Mucosa of stomach (tissue), 1 donor: Measurements from ENCODE around the gene ACACB.

ENCODE experiments used
- H3K27me3 ChIP-seq: one replicate; pipeline ENCODE4 v1.7.0; 2013; ENCODE audit warnings: mild to moderate bottlenecking, low read length; ENCODE audit not compliant: control insufficient read depth, insufficient read depth
- H3K36me3 ChIP-seq: one replicate; pipeline ENCODE4 v1.7.0; 2013; ENCODE audit warnings: low read length; ENCODE audit not compliant: control insufficient read depth, insufficient read depth
- H3K4me1 ChIP-seq: one replicate; pipeline ENCODE4 v1.7.0; 2013; ENCODE audit warnings: mild to moderate bottlenecking, low read length; ENCODE audit not compliant: control insufficient read depth, insufficient read depth
- H3K4me3 ChIP-seq: one replicate; pipeline ENCODE4 v1.7.0; 2013; ENCODE audit warnings: low read length
- H3K9ac ChIP-seq: one replicate; pipeline ENCODE4 v1.7.0; 2013; ENCODE audit warnings: mild to moderate bottlenecking, low read length, moderate library complexity
- H3K9me3 ChIP-seq: one replicate; pipeline ENCODE4 v1.7.0; 2013; ENCODE audit warnings: mild to moderate bottlenecking, low read length, moderate library complexity; ENCODE audit not compliant: control insufficient read depth
- donor health status: Pancreatic carcinoma.

Gene ACACB

GRCh38 chr12:109253913-109254544 lies 137.6 kb downstream of the ACACB start:
- no peak overlapping the region for H3K9ac ChIP-seq
- no peak overlapping the region for H3K4me3 ChIP-seq
- H3K27me3 ChIP-seq: no peaks in the 10 kb centered on the region
- no peaks in the 10 kb centered on the region for H3K9me3 ChIP-seq
- no peaks in the 10 kb centered on the region for H3K36me3 ChIP-seq
- no peaks in the 10 kb centered on the region for H3K4me1 ChIP-seq

GRCh38 chr12:109255377-109255776 lies 139.0 kb downstream of the ACACB start:
- H3K9me3 ChIP-seq: no peaks in the 10 kb centered on the region
- H3K27me3 ChIP-seq: no peaks in the 10 kb centered on the region
- no peaks in the 10 kb centered on the region for H3K36me3 ChIP-seq
- H3K4me1 ChIP-seq: no peaks in the 10 kb centered on the region
- no peak overlapping the region for H3K4me3 ChIP-seq
- no peak overlapping the region for H3K9ac ChIP-seq

DNA sequence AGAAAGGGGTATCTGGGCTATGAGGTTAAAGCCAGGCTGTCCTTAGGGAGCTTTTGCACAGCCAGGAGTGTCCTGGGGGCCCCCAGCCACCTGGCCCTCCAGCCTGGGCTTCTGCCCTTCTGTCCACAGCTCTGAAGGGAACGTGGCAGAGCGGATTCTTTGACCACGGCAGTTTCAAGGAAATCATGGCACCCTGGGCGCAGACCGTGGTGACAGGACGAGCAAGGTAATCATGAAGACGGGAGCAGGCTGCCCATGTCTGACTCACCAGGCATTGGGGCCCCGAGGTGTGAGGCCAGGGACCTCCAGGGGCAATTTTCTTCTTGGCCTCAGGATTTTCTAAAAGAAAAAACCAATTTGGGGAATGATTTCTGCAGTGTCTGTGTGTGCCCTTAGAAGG lies 139.6 kb downstream of the ACACB start:
- Histone ChIP-seq H3K4me3 (no peak overlapping the region), H3K9ac (no peak overlapping the region), H3K36me3 (no peaks in the 10 kb centered on the region), H3K27me3 (no peaks in the 10 kb centered on the region), H3K4me1 (no peaks in the 10 kb centered on the region), H3K9me3 (no peaks in the 10 kb centered on the region)

DNA sequence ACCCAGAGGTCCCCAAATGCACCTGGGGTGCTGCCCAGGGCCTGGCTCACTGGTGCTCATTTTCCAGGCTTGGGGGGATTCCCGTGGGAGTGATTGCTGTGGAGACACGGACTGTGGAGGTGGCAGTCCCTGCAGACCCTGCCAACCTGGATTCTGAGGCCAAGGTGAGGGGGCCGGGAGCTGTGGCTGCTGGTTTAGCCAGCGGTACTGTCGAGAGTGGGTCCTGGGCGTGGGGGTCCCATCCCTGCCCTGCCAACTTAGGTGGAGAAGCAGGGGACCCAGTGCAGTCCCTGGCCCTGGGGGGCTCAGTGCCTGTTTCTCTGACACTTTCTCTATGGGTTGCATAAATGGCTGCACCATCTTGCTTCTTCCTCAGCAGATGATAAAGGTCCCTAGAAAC lies 141.8 kb downstream of the ACACB start:
- no peak overlapping the region for H3K9ac ChIP-seq
- no peaks in the 10 kb centered on the region for H3K27me3 ChIP-seq
- H3K4me1 ChIP-seq: no peaks in the 10 kb centered on the region
- no peaks in the 10 kb centered on the region for H3K36me3 ChIP-seq
- no peaks in the 10 kb centered on the region for H3K9me3 ChIP-seq
- no peak overlapping the region for H3K4me3 ChIP-seq

- Histone ChIP-seq H3K9me3 (no peaks in the 10 kb centered on the region), H3K4me1 (no peaks in the 10 kb centered on the region), H3K27me3 (no peaks in the 10 kb centered on the region), H3K4me3 (no peak overlapping the region), H3K9ac (no peak overlapping the region), H3K36me3 (no peaks in the 10 kb centered on the region)
Measured at GRCh38 chr12:109258607-109259544, 142.5 kb downstream of the ACACB start.

DNA sequence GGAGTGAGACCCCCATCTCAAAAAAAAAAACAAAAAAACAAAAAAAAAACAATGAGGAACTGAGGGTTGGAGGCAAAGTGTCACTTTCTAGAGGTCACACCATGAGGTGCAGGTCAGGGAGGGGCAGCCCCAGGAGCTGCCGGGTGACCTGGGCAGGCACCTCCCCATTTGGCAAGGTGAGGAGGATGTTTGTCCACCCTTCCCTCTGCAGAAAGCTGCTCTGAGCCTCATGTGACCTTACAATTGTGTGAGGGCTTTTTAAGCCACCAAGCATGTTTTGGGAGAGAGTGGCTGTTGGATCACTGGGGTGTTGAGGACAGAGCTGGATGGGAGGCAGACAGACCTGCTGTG lies 143.1 kb downstream of the ACACB start:
- Histone ChIP-seq H3K36me3 (no peaks in the 10 kb centered on the region), H3K4me1 (no peaks in the 10 kb centered on the region), H3K9ac (no peak overlapping the region), H3K27me3 (no peaks in the 10 kb centered on the region), H3K9me3 (no peaks in the 10 kb centered on the region), H3K4me3 (no peak overlapping the region)

DNA sequence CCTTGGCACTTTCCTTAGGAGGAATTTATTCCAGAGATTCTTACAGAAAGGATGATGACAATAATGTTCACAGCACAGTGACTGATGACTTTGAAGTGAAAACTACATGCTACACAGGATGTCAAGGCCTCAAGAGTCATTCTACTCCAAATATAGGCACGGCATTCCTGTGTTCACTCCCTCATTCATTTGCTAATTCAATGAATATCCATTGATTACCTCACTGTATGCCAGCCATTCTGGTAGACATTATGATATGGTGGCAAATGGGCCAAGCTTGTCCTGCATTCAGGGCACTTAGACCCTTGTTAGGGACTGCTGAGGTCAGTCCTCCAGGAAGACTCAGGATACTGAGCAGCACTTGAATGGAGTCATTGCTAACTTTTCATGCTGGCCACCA lies 144.7 kb downstream of the ACACB start:
- Histone ChIP-seq H3K36me3 (peaks cover 10% of the 10 kb centered on the region), H3K4me1 (no peaks in the 10 kb centered on the region), H3K27me3 (no peaks in the 10 kb centered on the region), H3K9me3 (no peaks in the 10 kb centered on the region), H3K4me3 (no peak overlapping the region), H3K9ac (no peak overlapping the region)

- no peaks in the 10 kb centered on the region for H3K9me3 ChIP-seq
- H3K36me3 ChIP-seq: peaks cover 12% of the 10 kb centered on the region
- no peak overlapping the region for H3K4me3 ChIP-seq
- H3K27me3 ChIP-seq: no peaks in the 10 kb centered on the region
- no peaks in the 10 kb centered on the region for H3K4me1 ChIP-seq
- no peak overlapping the region for H3K9ac ChIP-seq
Measured at GRCh38 chr12:109261939-109262338, 145.6 kb downstream of the ACACB start.

GRCh38 chr12:109263439-109263838 lies 147.1 kb downstream of the ACACB start:
- H3K4me1 ChIP-seq: no peaks in the 10 kb centered on the region
- no peak overlapping the region for H3K4me3 ChIP-seq
- no peak overlapping the region for H3K9ac ChIP-seq
- no peaks in the 10 kb centered on the region for H3K27me3 ChIP-seq
- no peaks in the 10 kb centered on the region for H3K9me3 ChIP-seq
- peaks cover 18% of the 10 kb centered on the region for H3K36me3 ChIP-seq

DNA sequence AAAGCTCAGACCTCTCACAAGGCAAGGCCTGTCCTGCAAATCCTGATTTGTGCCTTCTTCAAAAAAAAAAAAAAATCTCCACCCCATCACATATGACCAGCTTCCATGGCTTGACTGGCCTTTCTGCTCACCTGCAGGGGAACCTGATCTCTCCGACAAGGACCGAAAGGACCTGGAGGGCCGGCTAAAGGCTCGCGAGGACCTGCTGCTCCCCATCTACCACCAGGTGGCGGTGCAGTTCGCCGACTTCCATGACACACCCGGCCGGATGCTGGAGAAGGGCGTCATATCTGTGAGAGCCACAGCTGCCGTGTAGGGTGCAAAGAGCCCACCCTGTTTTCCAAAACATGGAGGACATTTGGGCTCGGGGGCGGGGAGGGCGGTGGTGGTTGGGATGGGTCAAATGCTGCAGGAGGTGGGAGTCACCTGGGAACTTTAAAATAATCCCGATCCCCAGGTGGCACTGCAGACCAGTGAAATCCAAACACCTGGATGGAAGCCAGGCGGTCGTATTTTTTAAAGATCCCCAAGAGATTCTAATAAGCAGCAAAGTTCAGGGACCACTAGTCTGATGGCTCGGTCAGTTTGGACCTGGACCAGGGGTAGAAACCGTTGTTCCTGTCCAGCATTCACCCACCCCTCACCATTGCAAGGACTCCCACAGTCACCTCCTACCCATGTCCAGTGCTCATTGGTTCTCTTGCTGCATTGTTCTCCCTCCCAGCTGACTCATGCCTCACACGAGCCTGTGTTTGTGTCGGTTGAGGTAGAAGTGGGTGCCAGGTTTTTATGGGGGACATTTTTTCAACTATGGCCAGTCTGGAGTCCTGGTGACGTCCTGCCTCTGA lies 147.9 kb downstream of the ACACB start:
- Histone ChIP-seq H3K4me3 (no peak overlapping the region), H3K4me1 (no peaks in the 10 kb centered on the region), H3K9ac (no peak overlapping the region), H3K36me3 (peaks cover 18% of the 10 kb centered on the region), H3K27me3 (no peaks in the 10 kb centered on the region), H3K9me3 (no peaks in the 10 kb centered on the region)

- H3K4me3 ChIP-seq: no peak overlapping the region
- peaks cover 18% of the 10 kb centered on the region for H3K36me3 ChIP-seq
- no peak overlapping the region for H3K9ac ChIP-seq
- no peaks in the 10 kb centered on the region for H3K4me1 ChIP-seq
- H3K27me3 ChIP-seq: no peaks in the 10 kb centered on the region
- H3K9me3 ChIP-seq: no peaks in the 10 kb centered on the region
Measured at GRCh38 chr12:109264943-109265650, 148.7 kb downstream of the ACACB start.
